Measurements from ENCODE around the gene UBE2QL1. TPM values are rescaled to one million over a fixed set of nuclear protein-coding genes. Genes with fewer than 3 reads are reported as not detected.

UBE2QL1 gene
- total RNA-seq, 2 experiments from 2014 or later = not detected

GRCh38 chr5:6543346-6543730, 94.7 kb downstream of the UBE2QL1 start:
- ChIA-PET CTCF (ENCODE audit: unreplicated experiment) (no interaction called here), POLR2A (interaction anchor here (0.6 kb wide), 1 partner anchor 1047 kb away, joined by 3 read pairs; no protein-coding TSS in a partner anchor)
- BruUV-seq (replicated peaks) = no TSS peak
- no peak overlapping the region for H2AFZ ChIP-seq (ENCODE audit: low read length)
- TF ChIP-seq EZH2phosphoT487 (IDR thresholded peaks at IDR 0.05; ENCODE audit: borderline replicate concordance, low read depth, low read length) (no peak), CTCF (conservative IDR thresholded peaks at IDR 0.05; ENCODE audit: low read length) (no peak)
- intact Hi-C loops (cut with micrococcal nuclease; ENCODE audit: unreplicated experiment) = no loop called here
- H3K9me3 ChIP-seq (ENCODE audit: low read length) = no peaks in the 10 kb centered on the region
- H4K20me1 ChIP-seq (ENCODE audit: insufficient read depth, low read length) = no peaks in the 10 kb centered on the region
- no peak overlapping the region for H3K27ac ChIP-seq (ENCODE audit: low read depth, low read length, poor library complexity, severe bottlenecking)
- no peak for DNase-seq (ENCODE audit: low spot score)
- no peaks in the 10 kb centered on the region for H3K4me1 ChIP-seq (ENCODE audit: insufficient read depth, low read length, poor library complexity, severe bottlenecking)
- no peaks in the 10 kb centered on the region for H3K36me3 ChIP-seq (ENCODE audit: insufficient read depth, low read length)
- H3K4me3 ChIP-seq (ENCODE audit: low read depth, low read length, poor library complexity, severe bottlenecking) = no peak overlapping the region
- H3K79me2 ChIP-seq (ENCODE audit: insufficient read depth, low read depth, low read length) = no peaks in the 10 kb centered on the region
- no peaks in the 10 kb centered on the region for H3K9me2 ChIP-seq (ENCODE audit: insufficient read depth, low read length)
- no peak overlapping the region for H3K4me2 ChIP-seq (ENCODE audit: low read length)

GRCh38 chr5:6543830-6544560, 95.3 kb downstream of the UBE2QL1 start:
- BruUV-seq (replicated peaks) = no TSS peak
- H3K79me2 ChIP-seq (ENCODE audit: insufficient read depth, low read depth, low read length) = no peaks in the 10 kb centered on the region
- H3K9me3 ChIP-seq (ENCODE audit: low read length) = no peaks in the 10 kb centered on the region
- H3K36me3 ChIP-seq (ENCODE audit: insufficient read depth, low read length) = no peaks in the 10 kb centered on the region
- no peaks in the 10 kb centered on the region for H3K4me1 ChIP-seq (ENCODE audit: insufficient read depth, low read length, poor library complexity, severe bottlenecking)
- no peak overlapping the region for H3K4me2 ChIP-seq (ENCODE audit: low read length)
- no peak overlapping the region for H2AFZ ChIP-seq (ENCODE audit: low read length)
- intact Hi-C loops (cut with micrococcal nuclease; ENCODE audit: unreplicated experiment) = no loop called here
- ChIA-PET CTCF (ENCODE audit: unreplicated experiment) (no interaction called here), POLR2A (interaction anchor here (0.6 kb wide), 1 partner anchor 1047 kb away, joined by 3 read pairs; no protein-coding TSS in a partner anchor)
- no peak overlapping the region for H3K4me3 ChIP-seq (ENCODE audit: low read depth, low read length, poor library complexity, severe bottlenecking)
- H3K9me2 ChIP-seq (ENCODE audit: insufficient read depth, low read length) = no peaks in the 10 kb centered on the region
- TF ChIP-seq CTCF (conservative IDR thresholded peaks at IDR 0.05; ENCODE audit: low read length) (no peak), EZH2phosphoT487 (IDR thresholded peaks at IDR 0.05; ENCODE audit: borderline replicate concordance, low read depth, low read length) (no peak)
- H4K20me1 ChIP-seq (ENCODE audit: insufficient read depth, low read length) = no peaks in the 10 kb centered on the region
- no peak overlapping the region for H3K27ac ChIP-seq (ENCODE audit: low read depth, low read length, poor library complexity, severe bottlenecking)
- DNase-seq (ENCODE audit: low spot score) = no peak

Other genes starting within 250 kb of the UBE2QL1 start
- gene MED10, start 70.3 kb upstream of the UBE2QL1 start, total RNA-seq (2014; rRNA removed; shearing (Covaris generic)) = 7.9 and 16.2 TPM in 2 replicates
- gene MED10, start 70.3 kb upstream of the UBE2QL1 start, total RNA-seq (2022) = 44.0 and 47.3 TPM in 2 replicates
- gene NSUN2, start 184.2 kb downstream of the UBE2QL1 start, total RNA-seq (2014; rRNA removed; shearing (Covaris generic)) = 88.1 and 88.9 TPM in 2 replicates
- 122 and 139 TPM in 2 replicates for gene NSUN2, start 184.2 kb downstream of the UBE2QL1 start, total RNA-seq (2022)
- gene SRD5A1, start 184.6 kb downstream of the UBE2QL1 start, total RNA-seq (2014; rRNA removed; shearing (Covaris generic)) = 16.7 and 31.6 TPM in 2 replicates
- 31.9 and 32.5 TPM in 2 replicates for gene SRD5A1, start 184.6 kb downstream of the UBE2QL1 start, total RNA-seq (2022)